ENCODE data around the gene LPCAT3. TPM values are rescaled to one million over a fixed set of nuclear protein-coding genes. Genes with fewer than 3 reads are reported as not detected.

LPCAT3 gene
- total and polyA plus RNA-seq, 4 donors, result 41.9 to 96.5 (median 77.0) TPM

DNA sequence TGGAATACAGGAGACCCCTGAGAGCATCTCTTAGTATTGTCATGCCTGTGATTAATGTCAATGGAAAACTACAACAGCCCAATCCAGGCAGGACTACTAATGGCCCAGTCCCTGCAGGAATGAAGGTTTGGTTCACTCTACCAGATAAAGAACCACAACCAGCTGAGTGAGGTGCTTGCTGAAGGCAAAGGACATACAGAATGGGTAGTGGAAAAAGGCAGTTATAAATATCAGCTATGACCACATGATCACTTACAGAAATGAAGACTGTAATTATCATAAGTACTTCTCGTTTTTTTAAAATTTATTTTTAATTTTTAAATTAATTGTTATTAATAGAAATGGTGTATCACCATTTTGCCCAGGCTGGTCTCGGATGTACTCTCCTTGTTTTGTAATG is 17.2 kb upstream of the LPCAT3 start:
- no peaks in the 10 kb centered on the region for H3K36me3 ChIP-seq (ENCODE audit: control insufficient read depth in 4 of 4, insufficient read depth in 3 of 4, low read depth in 1 of 4, low read length in 3 of 4)
- H3K27ac ChIP-seq (ENCODE audit: low read depth in 1 of 2, low read length in 2 of 2), result no peak overlapping the region
- no peak overlapping the region for H3K9ac ChIP-seq (ENCODE audit: low read depth in 1 of 2, low read length in 2 of 2)
- WGBS, result 84% methylated on average over 2 of the region's 2 CpGs
- no peaks in the 10 kb centered on the region for H3K27me3 ChIP-seq (ENCODE audit: control insufficient read depth in 4 of 4, insufficient read depth in 4 of 4, low read length in 3 of 4)
- no peak overlapping the region for H3K4me3 ChIP-seq (ENCODE audit: low read depth in 1 of 3, low read length in 3 of 3)
- H3K9me3 ChIP-seq (ENCODE audit: control insufficient read depth in 4 of 4, low read length in 3 of 4), result no peaks in the 10 kb centered on the region
- DNase-seq (ENCODE audit: low spot score), result no peak
- no peaks in the 10 kb centered on the region for H3K4me1 ChIP-seq (ENCODE audit: control insufficient read depth in 4 of 4, insufficient read depth in 4 of 4, low read length in 3 of 4)
- TF ChIP-seq SP1 (IDR thresholded peaks at IDR 0.05) (no peak), RXRA (IDR thresholded peaks at IDR 0.05) (no peak), HNF4G (IDR thresholded peaks at IDR 0.05) (no peak), NR2F2 (IDR thresholded peaks at IDR 0.05) (no peak), RAD21 (IDR thresholded peaks at IDR 0.05) (no peak)
- TF ChIP-seq, protein P1, sequence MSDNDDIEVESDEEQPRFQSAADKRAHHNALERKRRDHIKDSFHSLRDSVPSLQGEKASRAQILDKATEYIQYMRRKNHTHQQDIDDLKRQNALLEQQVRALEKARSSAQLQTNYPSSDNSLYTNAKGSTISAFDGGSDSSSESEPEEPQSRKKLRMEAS (IDR thresholded peaks at IDR 0.05), result no peak

DNA sequence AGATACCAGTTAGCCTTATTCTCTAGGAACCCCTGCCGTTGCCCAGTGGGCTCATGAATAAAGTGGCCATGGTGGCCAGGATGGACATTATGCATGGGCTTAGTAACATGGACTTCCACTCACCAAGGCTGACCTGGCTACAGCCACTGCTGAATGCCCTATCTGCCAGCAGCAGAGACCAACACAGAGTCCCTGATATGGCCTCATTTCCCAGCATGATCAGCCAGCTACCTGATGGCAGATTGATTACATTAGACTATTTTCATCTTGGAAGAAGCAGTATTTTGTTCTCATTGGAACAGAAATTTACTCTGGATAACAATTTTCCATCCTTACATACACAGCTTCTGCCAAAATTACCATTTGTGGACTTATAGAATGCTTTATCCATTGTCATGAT is 16.2 kb upstream of the LPCAT3 start:
- H3K9ac ChIP-seq (ENCODE audit: low read depth in 1 of 2, low read length in 2 of 2), result no peak overlapping the region
- H3K27me3 ChIP-seq (ENCODE audit: control insufficient read depth in 4 of 4, insufficient read depth in 4 of 4, low read length in 3 of 4), result no peaks in the 10 kb centered on the region
- H3K4me1 ChIP-seq (ENCODE audit: control insufficient read depth in 4 of 4, insufficient read depth in 4 of 4, low read length in 3 of 4), result no peaks in the 10 kb centered on the region
- 95% methylated on average over 1 of the region's 1 CpG for WGBS
- peak; percentile 47 for DNase-seq (ENCODE audit: low spot score)
- no peak overlapping the region for H3K27ac ChIP-seq (ENCODE audit: low read depth in 1 of 2, low read length in 2 of 2)
- no peaks in the 10 kb centered on the region for H3K9me3 ChIP-seq (ENCODE audit: control insufficient read depth in 4 of 4, low read length in 3 of 4)
- H3K36me3 ChIP-seq (ENCODE audit: control insufficient read depth in 4 of 4, insufficient read depth in 3 of 4, low read depth in 1 of 4, low read length in 3 of 4), result no peaks in the 10 kb centered on the region
- no peak overlapping the region for H3K4me3 ChIP-seq (ENCODE audit: low read depth in 1 of 3, low read length in 3 of 3)
- TF ChIP-seq, protein P2, sequence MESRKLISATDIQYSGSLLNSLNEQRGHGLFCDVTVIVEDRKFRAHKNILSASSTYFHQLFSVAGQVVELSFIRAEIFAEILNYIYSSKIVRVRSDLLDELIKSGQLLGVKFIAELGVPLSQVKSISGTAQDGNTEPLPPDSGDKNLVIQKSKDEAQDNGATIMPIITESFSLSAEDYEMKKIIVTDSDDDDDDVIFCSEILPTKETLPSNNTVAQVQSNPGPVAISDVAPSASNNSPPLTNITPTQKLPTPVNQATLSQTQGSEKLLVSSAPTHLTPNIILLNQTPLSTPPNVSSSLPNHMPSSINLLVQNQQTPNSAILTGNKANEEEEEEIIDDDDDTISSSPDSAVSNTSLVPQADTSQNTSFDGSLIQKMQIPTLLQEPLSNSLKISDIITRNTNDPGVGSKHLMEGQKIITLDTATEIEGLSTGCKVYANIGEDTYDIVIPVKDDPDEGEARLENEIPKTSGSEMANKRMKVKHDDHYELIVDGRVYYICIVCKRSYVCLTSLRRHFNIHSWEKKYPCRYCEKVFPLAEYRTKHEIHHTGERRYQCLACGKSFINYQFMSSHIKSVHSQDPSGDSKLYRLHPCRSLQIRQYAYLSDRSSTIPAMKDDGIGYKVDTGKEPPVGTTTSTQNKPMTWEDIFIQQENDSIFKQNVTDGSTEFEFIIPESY (IDR thresholded peaks at IDR 0.05), result no peak
- TF ChIP-seq FOXA1 (IDR thresholded peaks at IDR 0.05) (no peak), EGR1 (IDR thresholded peaks at IDR 0.05; ENCODE audit: low read depth in 2 of 2) (no peak), HNF4G (IDR thresholded peaks at IDR 0.05) (no peak), NR2F2 (IDR thresholded peaks at IDR 0.05) (no peak), YY1 (IDR thresholded peaks at IDR 0.05) (no peak), JUND (IDR thresholded peaks at IDR 0.05) (no peak), TAF1 (conservative IDR thresholded peaks at IDR 0.05) (no peak), HNF4A (conservative IDR thresholded peaks at IDR 0.05) (no peak)
- TF ChIP-seq, protein P3, sequence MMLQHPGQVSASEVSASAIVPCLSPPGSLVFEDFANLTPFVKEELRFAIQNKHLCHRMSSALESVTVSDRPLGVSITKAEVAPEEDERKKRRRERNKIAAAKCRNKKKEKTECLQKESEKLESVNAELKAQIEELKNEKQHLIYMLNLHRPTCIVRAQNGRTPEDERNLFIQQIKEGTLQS (IDR thresholded peaks at IDR 0.05), result no peak
- TF ChIP-seq, protein P4, sequence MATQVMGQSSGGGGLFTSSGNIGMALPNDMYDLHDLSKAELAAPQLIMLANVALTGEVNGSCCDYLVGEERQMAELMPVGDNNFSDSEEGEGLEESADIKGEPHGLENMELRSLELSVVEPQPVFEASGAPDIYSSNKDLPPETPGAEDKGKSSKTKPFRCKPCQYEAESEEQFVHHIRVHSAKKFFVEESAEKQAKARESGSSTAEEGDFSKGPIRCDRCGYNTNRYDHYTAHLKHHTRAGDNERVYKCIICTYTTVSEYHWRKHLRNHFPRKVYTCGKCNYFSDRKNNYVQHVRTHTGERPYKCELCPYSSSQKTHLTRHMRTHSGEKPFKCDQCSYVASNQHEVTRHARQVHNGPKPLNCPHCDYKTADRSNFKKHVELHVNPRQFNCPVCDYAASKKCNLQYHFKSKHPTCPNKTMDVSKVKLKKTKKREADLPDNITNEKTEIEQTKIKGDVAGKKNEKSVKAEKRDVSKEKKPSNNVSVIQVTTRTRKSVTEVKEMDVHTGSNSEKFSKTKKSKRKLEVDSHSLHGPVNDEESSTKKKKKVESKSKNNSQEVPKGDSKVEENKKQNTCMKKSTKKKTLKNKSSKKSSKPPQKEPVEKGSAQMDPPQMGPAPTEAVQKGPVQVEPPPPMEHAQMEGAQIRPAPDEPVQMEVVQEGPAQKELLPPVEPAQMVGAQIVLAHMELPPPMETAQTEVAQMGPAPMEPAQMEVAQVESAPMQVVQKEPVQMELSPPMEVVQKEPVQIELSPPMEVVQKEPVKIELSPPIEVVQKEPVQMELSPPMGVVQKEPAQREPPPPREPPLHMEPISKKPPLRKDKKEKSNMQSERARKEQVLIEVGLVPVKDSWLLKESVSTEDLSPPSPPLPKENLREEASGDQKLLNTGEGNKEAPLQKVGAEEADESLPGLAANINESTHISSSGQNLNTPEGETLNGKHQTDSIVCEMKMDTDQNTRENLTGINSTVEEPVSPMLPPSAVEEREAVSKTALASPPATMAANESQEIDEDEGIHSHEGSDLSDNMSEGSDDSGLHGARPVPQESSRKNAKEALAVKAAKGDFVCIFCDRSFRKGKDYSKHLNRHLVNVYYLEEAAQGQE (IDR thresholded peaks at IDR 0.05), result no peak

Measured in liver (tissue), 9 donors.